ENCODE measurements around the gene RNF130. TPM values are rescaled to one million over a fixed set of nuclear protein-coding genes. Genes with fewer than 3 reads are reported as not detected.

Gene RNF130
- total and polyA plus RNA-seq, 4 donors: 24.9 to 93.1 (median 51.4) TPM

- 96% methylated on average over 7 of the region's 7 CpGs for WGBS
- Histone ChIP-seq H3K36me3 (ENCODE audit: control insufficient read depth in 4 of 4, insufficient read depth in 3 of 4, low read depth in 1 of 4, low read length in 3 of 4) (no peaks in the 10 kb centered on the region), H3K27me3 (ENCODE audit: control insufficient read depth in 4 of 4, insufficient read depth in 4 of 4, low read length in 3 of 4) (no peaks in the 10 kb centered on the region), H3K9me3 (ENCODE audit: control insufficient read depth in 4 of 4, low read length in 3 of 4) (no peaks in the 10 kb centered on the region), H3K27ac (ENCODE audit: low read depth in 1 of 2, low read length in 2 of 2) (no peak overlapping the region), H3K4me1 (ENCODE audit: control insufficient read depth in 4 of 4, insufficient read depth in 4 of 4, low read length in 3 of 4) (peaks cover 0 to 6% (median 6%) of the 10 kb centered on the region in 4 donors), H3K9ac (ENCODE audit: low read depth in 1 of 2, low read length in 2 of 2) (no peak overlapping the region), H3K4me3 (ENCODE audit: low read depth in 1 of 3, low read length in 3 of 3) (no peak overlapping the region)
- no peak for TF ChIP-seq RXRA (IDR thresholded peaks at IDR 0.05)
- no peak for TF ChIP-seq MAX (IDR thresholded peaks at IDR 0.05)
- TF ChIP-seq GABPA (IDR thresholded peaks at IDR 0.05 in 1 of 2, conservative IDR thresholded peaks at IDR 0.05 in 1 of 2): no peak
- TF ChIP-seq TAF1 (conservative IDR thresholded peaks at IDR 0.05): no peak
- TF ChIP-seq SP1 (IDR thresholded peaks at IDR 0.05): no peak
- TF ChIP-seq FOXA1 (IDR thresholded peaks at IDR 0.05): no peak
- TF ChIP-seq REST (IDR thresholded peaks at IDR 0.05): no peak
- no peak for DNase-seq (ENCODE audit: low spot score)
These were observed 11.4 kb downstream of the RNF130 start for GRCh38 chr5:180060192-180060591.

- H3K27me3 ChIP-seq (ENCODE audit: control insufficient read depth in 4 of 4, insufficient read depth in 4 of 4, low read length in 3 of 4): no peaks in the 10 kb centered on the region
- DNase-seq (ENCODE audit: low spot score): no peak
- WGBS: 88% methylated on average over 6 of the region's 6 CpGs
- TF ChIP-seq FOXA2 (IDR thresholded peaks at IDR 0.05) (no peak), CTCF (IDR thresholded peaks at IDR 0.05; ENCODE audit: low read depth, low read length, missing input control) (no peak), HNF4A (conservative IDR thresholded peaks at IDR 0.05) (no peak), REST (IDR thresholded peaks at IDR 0.05) (no peak), HNF4G (IDR thresholded peaks at IDR 0.05) (no peak), YY1 (IDR thresholded peaks at IDR 0.05) (no peak)
- H3K4me3 ChIP-seq (ENCODE audit: low read depth in 1 of 3, low read length in 3 of 3): no peak overlapping the region
- no peaks in the 10 kb centered on the region for H3K9me3 ChIP-seq (ENCODE audit: control insufficient read depth in 4 of 4, low read length in 3 of 4)
- H3K4me1 ChIP-seq (ENCODE audit: control insufficient read depth in 4 of 4, insufficient read depth in 4 of 4, low read length in 3 of 4): peaks cover 0 to 6% (median 4%) of the 10 kb centered on the region in 4 donors
- no peak overlapping the region for H3K27ac ChIP-seq (ENCODE audit: low read depth in 1 of 2, low read length in 2 of 2)
- H3K9ac ChIP-seq (ENCODE audit: low read depth in 1 of 2, low read length in 2 of 2): no peak overlapping the region
- H3K36me3 ChIP-seq (ENCODE audit: control insufficient read depth in 4 of 4, insufficient read depth in 3 of 4, low read depth in 1 of 4, low read length in 3 of 4): no peaks in the 10 kb centered on the region
These were observed 12.2 kb downstream of the RNF130 start for GRCh38 chr5:180059326-180059725.
